Vagina (tissue), 2 donors: Measurements from ENCODE around the gene CCNT2. TPM values are rescaled to one million over a fixed set of nuclear protein-coding genes. Genes with fewer than 3 reads are reported as not detected.
A peak's percentile ranks its signal among the peaks of the same experiment; 100 is the strongest.

Experiments
- DNase-seq, 2 donors: peaks; one replicate each; pipeline ENCODE4 v3.0.0-alpha.2; 2017; ENCODE audit errors: extremely low spot score in 2 of 2
- H3K27ac ChIP-seq: fragments of 200-600 bp; sonication (generic); one replicate; pipeline ENCODE4 v1.5.1; 2019
- H3K27me3 ChIP-seq: fragments of 200-600 bp; sonication (generic); one replicate; pipeline ENCODE4 v1.5.1; 2019
- H3K36me3 ChIP-seq, 2 donors: fragments of 200-600 bp; sonication (generic); one replicate each; pipeline ENCODE4 v1.5.1; 2017 to 2019
- H3K4me1 ChIP-seq: fragments of 200-600 bp; sonication (generic); one replicate; pipeline ENCODE4 v1.5.1; 2019
- H3K4me3 ChIP-seq, 2 donors: fragments of 200-600 bp; sonication (generic); 1 replicate in 1 of 2; 2 replicates in 1 of 2; pipeline ENCODE4 v1.5.1; 2016 to 2019
- H3K9me3 ChIP-seq: fragments of 200-600 bp; sonication (generic); one replicate; pipeline ENCODE4 v1.5.1; 2019
- POLR2A ChIP-seq, 2 donors: fragments of 450-650 bp; IDR thresholded peaks; one replicate each; pipeline ENCODE4 v1.6.1; 2017; ENCODE audit warnings: antibody characterized with exemption in 2 of 2, mild to moderate bottlenecking in 2 of 2, moderate library complexity in 2 of 2
- POLR2AphosphoS5 ChIP-seq, 2 donors: sonication (generic); formaldehyde crosslinking; IDR thresholded peaks; one replicate each; pipeline ENCODE4 v1.9.0; 2017; ENCODE audit warnings: antibody characterized with exemption in 2 of 2, mild to moderate bottlenecking in 2 of 2, low read depth in 1 of 2; ENCODE audit not compliant: insufficient read depth in 1 of 2
- intact Hi-C: fragments of 100-400 bp; cut with DNase I; formaldehyde crosslinking; loops from one replicate; pipeline ENCODE4 v1.15.1; 2023
- total RNA-seq: library from RNA; depleted of rRNA; stranded (reverse); fragments of >200 nt; gene quantifications from one replicate; pipeline ENCODE4 v1.2.3, GENCODE V29; 2016
- TF ChIP-seq, protein P1 (sequence below), 3 experiments: fragments of 450-650 bp in 2 of 3; fragments of 200-600 bp in 1 of 3; sonication (generic) in 1 of 3; IDR thresholded peaks; one replicate each; pipeline ENCODE4 v1.5.1; 2017 to 2019; ENCODE audit warnings: antibody characterized with exemption in 3 of 3, mild to moderate bottlenecking in 2 of 3, moderate library complexity in 2 of 3

Gene CCNT2
- total RNA-seq, 1 donor from 2014 or later, result 34.6 TPM

DNA sequence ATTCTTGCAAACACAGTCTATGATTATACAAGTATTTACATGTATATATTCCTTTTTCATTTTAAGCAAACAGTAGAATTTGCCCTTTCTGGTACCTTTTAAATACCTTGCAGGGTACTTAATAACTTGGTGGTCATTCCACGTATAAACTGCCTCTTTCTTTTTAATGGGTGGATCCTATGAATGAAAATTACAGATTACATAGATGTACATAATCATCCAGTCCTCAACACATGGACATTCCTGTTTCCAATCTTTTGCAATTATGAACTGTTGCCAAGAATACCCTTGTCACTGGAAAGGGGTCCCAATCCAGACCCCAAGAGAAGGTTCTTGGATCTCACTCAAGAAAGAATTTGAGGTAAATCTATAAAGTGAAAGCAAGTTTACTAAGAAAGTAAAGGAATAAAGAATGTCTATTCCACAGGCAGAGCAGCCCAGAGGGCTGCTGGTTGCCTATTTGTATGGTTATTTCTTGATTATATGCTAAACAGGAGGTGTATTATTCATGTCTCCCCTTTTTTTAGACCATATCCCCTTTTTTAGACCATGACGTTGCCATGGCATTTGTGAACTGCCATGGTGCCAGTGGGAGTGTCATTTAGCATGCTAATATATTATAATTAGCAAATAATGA is 7.7 kb upstream of the CCNT2 start:
- Histone ChIP-seq H3K27me3 (no peaks in the 10 kb centered on the region), H3K9me3 (no peaks in the 10 kb centered on the region), H3K27ac (no peak overlapping the region), H3K36me3 (no peaks in the 10 kb centered on the region), H3K4me3 (no peak overlapping the region), H3K4me1 (no peaks in the 10 kb centered on the region)
- DNase-seq, result no peak
- TF ChIP-seq, protein P1, sequence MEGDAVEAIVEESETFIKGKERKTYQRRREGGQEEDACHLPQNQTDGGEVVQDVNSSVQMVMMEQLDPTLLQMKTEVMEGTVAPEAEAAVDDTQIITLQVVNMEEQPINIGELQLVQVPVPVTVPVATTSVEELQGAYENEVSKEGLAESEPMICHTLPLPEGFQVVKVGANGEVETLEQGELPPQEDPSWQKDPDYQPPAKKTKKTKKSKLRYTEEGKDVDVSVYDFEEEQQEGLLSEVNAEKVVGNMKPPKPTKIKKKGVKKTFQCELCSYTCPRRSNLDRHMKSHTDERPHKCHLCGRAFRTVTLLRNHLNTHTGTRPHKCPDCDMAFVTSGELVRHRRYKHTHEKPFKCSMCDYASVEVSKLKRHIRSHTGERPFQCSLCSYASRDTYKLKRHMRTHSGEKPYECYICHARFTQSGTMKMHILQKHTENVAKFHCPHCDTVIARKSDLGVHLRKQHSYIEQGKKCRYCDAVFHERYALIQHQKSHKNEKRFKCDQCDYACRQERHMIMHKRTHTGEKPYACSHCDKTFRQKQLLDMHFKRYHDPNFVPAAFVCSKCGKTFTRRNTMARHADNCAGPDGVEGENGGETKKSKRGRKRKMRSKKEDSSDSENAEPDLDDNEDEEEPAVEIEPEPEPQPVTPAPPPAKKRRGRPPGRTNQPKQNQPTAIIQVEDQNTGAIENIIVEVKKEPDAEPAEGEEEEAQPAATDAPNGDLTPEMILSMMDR (IDR thresholded peaks at IDR 0.05), result no peak
- no peak for TF ChIP-seq POLR2AphosphoS5 (IDR thresholded peaks at IDR 0.05; ENCODE audit: insufficient read depth in 1 of 2, low read depth in 1 of 2)
- TF ChIP-seq POLR2A (IDR thresholded peaks at IDR 0.05), result no peak
- intact Hi-C loops, result no loop called here

GRCh38 chr2:134911400-134911785 is 7.2 kb upstream of the CCNT2 start:
- Histone ChIP-seq H3K9me3 (no peaks in the 10 kb centered on the region), H3K27me3 (no peaks in the 10 kb centered on the region), H3K4me1 (no peaks in the 10 kb centered on the region), H3K4me3 (no peak overlapping the region), H3K36me3 (no peaks in the 10 kb centered on the region), H3K27ac (no peak overlapping the region)
- TF ChIP-seq POLR2A (IDR thresholded peaks at IDR 0.05), result no peak
- no peak for TF ChIP-seq POLR2AphosphoS5 (IDR thresholded peaks at IDR 0.05; ENCODE audit: insufficient read depth in 1 of 2, low read depth in 1 of 2)
- TF ChIP-seq, protein P1 (IDR thresholded peaks at IDR 0.05), result no peak
- intact Hi-C loops, result no loop called here
- no peak for DNase-seq

DNA sequence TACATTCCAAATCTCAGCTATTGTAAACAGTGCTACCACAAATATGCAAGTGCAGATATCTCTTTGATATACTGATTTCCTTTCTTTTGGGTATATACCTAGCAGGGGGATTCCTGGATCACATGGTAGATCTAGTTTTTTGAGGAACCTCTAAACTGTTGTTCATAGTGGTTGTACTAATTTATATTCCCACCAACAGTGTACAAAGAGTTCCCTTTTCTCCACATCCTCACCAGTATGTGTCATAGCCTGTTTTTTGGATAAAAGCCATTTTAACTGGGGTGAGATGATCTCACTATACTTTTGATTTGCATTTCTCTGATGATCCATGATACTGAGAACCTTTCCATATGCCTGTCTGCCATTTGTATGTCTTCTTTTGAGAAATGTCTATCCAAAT is 6.3 kb upstream of the CCNT2 start:
- no peak for DNase-seq
- intact Hi-C loops, result no loop called here

DNA sequence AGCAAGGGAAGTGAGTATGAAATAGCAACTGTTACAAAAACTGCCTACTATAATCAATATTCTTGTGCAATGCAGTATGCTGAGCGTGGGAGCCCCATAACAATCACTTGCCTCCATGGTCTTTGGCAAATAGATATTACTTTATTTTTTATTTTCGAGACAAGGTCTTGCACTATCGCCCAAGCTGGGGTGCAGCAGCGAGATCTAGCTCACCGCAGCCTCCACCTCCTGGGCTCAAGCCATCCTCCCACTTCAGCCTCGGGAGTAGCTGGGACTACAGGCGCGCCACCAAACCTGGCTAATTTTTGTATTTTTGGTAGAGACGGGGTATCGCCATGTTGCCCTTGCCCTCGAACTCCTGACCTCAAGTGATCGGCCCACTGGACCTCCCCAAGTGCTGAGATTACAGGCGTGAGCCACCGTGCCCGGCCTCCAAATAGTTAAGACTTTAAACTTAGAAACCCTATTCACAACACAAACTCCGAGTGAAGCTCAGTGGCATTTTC is 1.2 kb upstream of the CCNT2 start:
- TF ChIP-seq, protein P1 (IDR thresholded peaks at IDR 0.05), result no peak
- TF ChIP-seq POLR2A (IDR thresholded peaks at IDR 0.05) (no peak), POLR2AphosphoS5 (IDR thresholded peaks at IDR 0.05; ENCODE audit: insufficient read depth in 1 of 2, low read depth in 1 of 2) (no peak)
- no peaks in the 10 kb centered on the region for H3K36me3 ChIP-seq
- no peaks in the 10 kb centered on the region for H3K27me3 ChIP-seq
- peak in 1 of 2 donors; percentile 88 for DNase-seq
- no peaks in the 10 kb centered on the region for H3K9me3 ChIP-seq
- peaks cover 38% of the 10 kb centered on the region for H3K4me1 ChIP-seq
- H3K4me3 ChIP-seq, result peak overlapping the region; percentile 87 to 95
- intact Hi-C loops, result no loop called here
- peak overlapping the region; percentile 96 for H3K27ac ChIP-seq

More for the DNA sequence above, 6.3 kb upstream of the CCNT2 start:
- peaks cover 5% of the 10 kb centered on the region for H3K4me1 ChIP-seq
- H3K36me3 ChIP-seq, result no peaks in the 10 kb centered on the region
- H3K4me3 ChIP-seq, result no peak overlapping the region
- TF ChIP-seq POLR2AphosphoS5 (IDR thresholded peaks at IDR 0.05; ENCODE audit: insufficient read depth in 1 of 2, low read depth in 1 of 2) (no peak), POLR2A (IDR thresholded peaks at IDR 0.05) (no peak)
- TF ChIP-seq, protein P1 (IDR thresholded peaks at IDR 0.05), result no peak
- no peak overlapping the region for H3K27ac ChIP-seq
- no peaks in the 10 kb centered on the region for H3K27me3 ChIP-seq
- no peaks in the 10 kb centered on the region for H3K9me3 ChIP-seq

- no peaks in the 10 kb centered on the region for H3K9me3 ChIP-seq
- H3K36me3 ChIP-seq, result no peaks in the 10 kb centered on the region
- intact Hi-C loops, result no loop called here
- peak overlapping the region; percentile 87 to 95 for H3K4me3 ChIP-seq
- TF ChIP-seq POLR2AphosphoS5 (IDR thresholded peaks at IDR 0.05; ENCODE audit: insufficient read depth in 1 of 2, low read depth in 1 of 2), result peak in 1 of 2 donors; percentile 67
- TF ChIP-seq, protein P1 (IDR thresholded peaks at IDR 0.05), result peak in 2 of 3 experiments; percentile 18 to 23
- TF ChIP-seq POLR2A (IDR thresholded peaks at IDR 0.05), result peak in 1 of 2 donors; percentile 61
- DNase-seq, result no peak
- no peaks in the 10 kb centered on the region for H3K27me3 ChIP-seq
- peak overlapping the region; percentile 96 for H3K27ac ChIP-seq
- H3K4me1 ChIP-seq, result peaks cover 44% of the 10 kb centered on the region
Observed at GRCh38 chr2:134917888-134918525, 615 bp upstream of the CCNT2 start.
